Endothelial cell of umbilical vein (primary cell): Measurements from ENCODE around the gene PTPRD. TPM values are rescaled to one million over a fixed set of nuclear protein-coding genes. Genes with fewer than 3 reads are reported as not detected.

ENCODE experiments used
- BruUV-seq: library from RNA; stranded (reverse); fragments of 400-500 nt; replicated peaks from 2 replicates; lab custom pipeline; 2021; lab: Mats Ljungman, UMichigan
- CTCF ChIA-PET: fragments of 300-600, 350-600 bp; sonication (Branson Sonifier 250); formaldehyde crosslinking; loops from one replicate; lab custom pipeline; 2021; ENCODE audit warnings: antibody characterized with exemption, inconsistent platforms; lab: Charles Lee
- POLR2A ChIA-PET: fragments of 300-600, 350-600 bp; sonication (Branson Sonifier 250); formaldehyde crosslinking; loops from one replicate; lab custom pipeline; 2021; ENCODE audit warnings: antibody characterized with exemption, inconsistent platforms; lab: Charles Lee
- DNase-seq: peaks from one replicate; pipeline ENCODE4 v3.0.0-alpha.2; 2011; ENCODE audit warnings: low read depth, low spot score
- FAIRE-seq: peaks from 2 replicates; lab custom pipeline; 2011; peaks lifted over from hg19 to GRCh38; lab: Jason Lieb, UNC
- H2AFZ ChIP-seq: 2 replicates; pipeline ENCODE4 v1.6.0; 2012; ENCODE audit warnings: low read depth, low read length, control low read depth, inconsistent platforms
- H3K27ac ChIP-seq: 2 replicates; pipeline ENCODE4 v1.5.1; 2011; ENCODE audit warnings: low read depth, mild to moderate bottlenecking, control low read depth, low read length, moderate library complexity; ENCODE audit not compliant: insufficient read depth
- H3K27me3 ChIP-seq, 2 experiments: 2 replicates each; pipeline versions ENCODE4 v1.6.0 to v1.6.1; 2011; ENCODE audit warnings: low read length in 2 of 2, mixed read lengths in 1 of 2; ENCODE audit not compliant: control insufficient read depth in 2 of 2, insufficient read depth in 2 of 2
- H3K36me3 ChIP-seq, 2 experiments: 2 replicates in 1 of 2; 3 replicates in 1 of 2; pipeline ENCODE4 v1.5.1; 2011; ENCODE audit warnings: low read length in 2 of 2, mild to moderate bottlenecking in 1 of 2, moderate library complexity in 1 of 2; ENCODE audit not compliant: control insufficient read depth in 2 of 2, insufficient read depth in 2 of 2; ENCODE audit errors: extremely low read depth in 1 of 2
- H3K4me1 ChIP-seq: 3 replicates; pipeline ENCODE4 v1.5.1; 2011; ENCODE audit warnings: mild to moderate bottlenecking, low read length; ENCODE audit not compliant: control insufficient read depth, insufficient read depth; ENCODE audit errors: extremely low read depth
- H3K4me2 ChIP-seq: 2 replicates; pipeline ENCODE4 v1.6.1; 2011; ENCODE audit warnings: low read length, control low read depth, mixed read lengths; ENCODE audit not compliant: insufficient read depth
- H3K4me3 ChIP-seq, 3 experiments: fragments of 200-600 bp in 1 of 3; sonication (generic), shearing (Covaris generic) in 1 of 3; replicated peaks in 1 of 3; 2 replicates each; pipeline ENCODE4 v1.5.1; 2011 to 2016; ENCODE audit warnings: control low read depth in 3 of 3, low read length in 3 of 3, mild to moderate bottlenecking in 2 of 3, inconsistent platforms in 1 of 3, low read depth in 1 of 3, moderate library complexity in 1 of 3; ENCODE audit not compliant: insufficient read depth in 1 of 3
- H3K79me2 ChIP-seq: 2 replicates; pipeline ENCODE4 v1.6.0; 2012; ENCODE audit warnings: low read length, inconsistent platforms; ENCODE audit not compliant: control insufficient read depth, insufficient read depth
- H3K9ac ChIP-seq: replicated peaks from 2 replicates; pipeline ENCODE3; 2011; ENCODE audit warnings: low read length, control low read depth; ENCODE audit not compliant: insufficient read depth; ENCODE audit errors: extremely low read depth
- H3K9me1 ChIP-seq: replicated peaks from 3 replicates; pipeline ENCODE4 v1.6.0; 2011; ENCODE audit warnings: mild to moderate bottlenecking, low read length; ENCODE audit not compliant: control insufficient read depth, insufficient read depth; ENCODE audit errors: extremely low read depth
- H3K9me3 ChIP-seq: replicated peaks from 2 replicates; pipeline ENCODE4 v1.5.1; 2012; ENCODE audit warnings: low read length, inconsistent platforms; ENCODE audit not compliant: control insufficient read depth, insufficient read depth
- H4K20me1 ChIP-seq: replicated peaks from 2 replicates; pipeline ENCODE3; 2011; ENCODE audit warnings: mild to moderate bottlenecking, low read length; ENCODE audit not compliant: control insufficient read depth, insufficient read depth; ENCODE audit errors: extremely low read depth
- EZH2 ChIP-seq: IDR thresholded peaks from 2 replicates; pipeline ENCODE4 v1.6.1; 2012; ENCODE audit warnings: borderline replicate concordance, low read depth, mild to moderate bottlenecking, moderate library complexity, low read length, inconsistent platforms; ENCODE audit not compliant: severe bottlenecking
- FOS ChIP-seq: IDR thresholded peaks from 2 replicates; pipeline ENCODE4 v1.6.1; 2011; ENCODE audit warnings: mild to moderate bottlenecking, low read length, moderate library complexity, borderline replicate concordance; ENCODE audit not compliant: insufficient read depth
- GATA2 ChIP-seq: IDR thresholded peaks from 2 replicates; pipeline ENCODE4 v1.7.0; 2011; ENCODE audit warnings: low read depth, mild to moderate bottlenecking, moderate library complexity, mixed read lengths, low read length; ENCODE audit not compliant: insufficient read length, insufficient read depth
- JUN ChIP-seq: IDR thresholded peaks from 2 replicates; pipeline ENCODE4 v1.6.1; 2011; ENCODE audit warnings: borderline replicate concordance, low read depth; ENCODE audit not compliant: insufficient read length, insufficient read depth
- MYC ChIP-seq: IDR thresholded peaks from one replicate; pipeline ENCODE4 v1.6.1; 2011; ENCODE audit warnings: mild to moderate bottlenecking, low read depth, low read length
- POLR2A ChIP-seq: IDR thresholded peaks from 2 replicates; pipeline ENCODE4 v1.6.1; 2012; ENCODE audit warnings: low read depth, mild to moderate bottlenecking, control low read depth, low read length
- POLR2AphosphoS5 ChIP-seq: IDR thresholded peaks from 2 replicates; pipeline ENCODE4 v1.6.1; 2012; ENCODE audit warnings: low read depth, mild to moderate bottlenecking, control low read depth, low read length, moderate library complexity; ENCODE audit not compliant: insufficient read depth
- dilution Hi-C: fragments of 300-500 bp; cut with MboI; formaldehyde crosslinking; loops from one replicate; pipeline ENCODE4 v1.15.0; 2019; ENCODE audit warnings: low sequenced_read_pairs; ENCODE audit not compliant: extremely low pct_ligation_motif_present
- intact Hi-C: fragments of 100-400 bp; cut with micrococcal nuclease; formaldehyde crosslinking; loops from one replicate; pipeline ENCODE4 v1.10.0; 2022
- polyA plus RNA-seq, 4 experiments: library from polyadenylated mRNA; depleted of rRNA in 3 of 4; stranded (reverse) in 3 of 4; unstranded in 1 of 4; fragments of >200 nt; gene quantifications; 2 replicates each; pipeline versions ENCODE4 v1.2.1 to v1.2.3, GENCODE V29; 2011 to 2012; ENCODE audit warnings: missing spikeins in 1 of 4
- total RNA-seq: library from RNA; stranded (reverse); gene quantifications from 2 replicates; pipeline ENCODE4 v1.2.3, GENCODE V29; 2021
- TF ChIP-seq, protein P1 (sequence below): IDR thresholded peaks from 2 replicates; pipeline ENCODE4 v1.6.1; 2011; ENCODE audit not compliant: insufficient read depth, insufficient read length
- TF ChIP-seq, protein P2 (sequence below), 2 donors: IDR thresholded peaks; 1 replicate in 1 of 2; 2 replicates in 1 of 2; pipeline ENCODE4 v1.5.1; 2011; ENCODE audit warnings: low read length in 2 of 2, mild to moderate bottlenecking in 2 of 2, moderate library complexity in 2 of 2, control low read depth in 1 of 2, inconsistent platforms in 1 of 2, low read depth in 1 of 2; ENCODE audit not compliant: insufficient read depth in 1 of 2; ENCODE audit errors: extremely low read depth in 1 of 2

The PTPRD gene
- total and polyA plus RNA-seq, 2 donors (not counting 3 experiments of a cell fraction or from before 2014, with no cell fraction given) = 5.5 to 5.7 TPM

DNA sequence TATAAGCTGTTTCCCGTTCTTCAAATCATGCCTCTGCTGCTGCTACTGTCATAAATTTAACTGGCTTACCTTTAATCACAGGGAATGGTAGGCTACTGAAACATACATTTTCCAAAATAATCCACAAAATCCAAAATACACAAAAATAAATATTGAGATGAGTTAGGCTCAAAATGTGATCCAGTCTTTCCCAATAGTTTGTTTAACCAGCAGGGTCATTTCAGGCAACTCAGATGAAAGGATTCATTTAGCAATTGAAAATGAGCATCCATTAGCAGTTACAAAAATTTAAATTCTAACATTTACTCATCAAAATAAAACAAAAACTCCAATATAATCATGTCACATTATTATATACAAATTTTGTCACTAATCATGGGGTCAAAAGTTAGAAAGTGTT, 1797.6 kb downstream of the PTPRD start:
- Histone ChIP-seq H3K27me3 (no peaks in the 10 kb centered on the region), H2AFZ (no peak overlapping the region), H3K9me1 (no peaks in the 10 kb centered on the region), H3K9ac (no peak overlapping the region), H3K36me3 (no peaks in the 10 kb centered on the region), H3K4me1 (no peaks in the 10 kb centered on the region), H3K9me3 (no peaks in the 10 kb centered on the region), H4K20me1 (no peaks in the 10 kb centered on the region), H3K27ac (no peak overlapping the region), H3K4me2 (no peak overlapping the region), H3K4me3 (no peak overlapping the region), H3K79me2 (no peaks in the 10 kb centered on the region)
- BruUV-seq = no TSS peak
- no peak for TF ChIP-seq EZH2
- TF ChIP-seq POLR2AphosphoS5 = no peak
- no peak for TF ChIP-seq FOS
- TF ChIP-seq POLR2A = no peak
- TF ChIP-seq MYC = no peak
- TF ChIP-seq, protein P1, sequence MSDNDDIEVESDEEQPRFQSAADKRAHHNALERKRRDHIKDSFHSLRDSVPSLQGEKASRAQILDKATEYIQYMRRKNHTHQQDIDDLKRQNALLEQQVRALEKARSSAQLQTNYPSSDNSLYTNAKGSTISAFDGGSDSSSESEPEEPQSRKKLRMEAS = no peak
- TF ChIP-seq JUN = no peak
- TF ChIP-seq, protein P2, sequence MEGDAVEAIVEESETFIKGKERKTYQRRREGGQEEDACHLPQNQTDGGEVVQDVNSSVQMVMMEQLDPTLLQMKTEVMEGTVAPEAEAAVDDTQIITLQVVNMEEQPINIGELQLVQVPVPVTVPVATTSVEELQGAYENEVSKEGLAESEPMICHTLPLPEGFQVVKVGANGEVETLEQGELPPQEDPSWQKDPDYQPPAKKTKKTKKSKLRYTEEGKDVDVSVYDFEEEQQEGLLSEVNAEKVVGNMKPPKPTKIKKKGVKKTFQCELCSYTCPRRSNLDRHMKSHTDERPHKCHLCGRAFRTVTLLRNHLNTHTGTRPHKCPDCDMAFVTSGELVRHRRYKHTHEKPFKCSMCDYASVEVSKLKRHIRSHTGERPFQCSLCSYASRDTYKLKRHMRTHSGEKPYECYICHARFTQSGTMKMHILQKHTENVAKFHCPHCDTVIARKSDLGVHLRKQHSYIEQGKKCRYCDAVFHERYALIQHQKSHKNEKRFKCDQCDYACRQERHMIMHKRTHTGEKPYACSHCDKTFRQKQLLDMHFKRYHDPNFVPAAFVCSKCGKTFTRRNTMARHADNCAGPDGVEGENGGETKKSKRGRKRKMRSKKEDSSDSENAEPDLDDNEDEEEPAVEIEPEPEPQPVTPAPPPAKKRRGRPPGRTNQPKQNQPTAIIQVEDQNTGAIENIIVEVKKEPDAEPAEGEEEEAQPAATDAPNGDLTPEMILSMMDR (IDR thresholded peaks at IDR 0.05; ENCODE audit: extremely low read depth in 1 of 2, insufficient read depth in 1 of 2, low read depth in 1 of 2, low read length in 2 of 2) = no peak
- no peak for TF ChIP-seq GATA2
- CTCF ChIA-PET = no interaction called here
- dilution Hi-C loops (no loop called here), intact Hi-C loops (no loop called here)
- no peak for FAIRE-seq
- no peak for DNase-seq
- POLR2A ChIA-PET = no interaction called here
